ENCODE measurements around the gene GET4. TPM values are rescaled to one million over a fixed set of nuclear protein-coding genes. Genes with fewer than 3 reads are reported as not detected.
"Not testable (repeated sequence)": the region's sequence is repeated elsewhere in the genome, so short reads cannot be mapped to it uniquely, and the experiment has no call there.

The GET4 gene
- polyA plus RNA-seq, 4 donors: 29.7 to 67.4 (median 51.2) TPM

GRCh38 chr7:897086-897485, 20.7 kb downstream of the GET4 start:
- no peak for DNase-seq (ENCODE audit: low read depth in 4 of 4, low spot score in 2 of 4)

- no peak for DNase-seq (ENCODE audit: low read depth in 4 of 4, low spot score in 2 of 4)
Observed at GRCh38 chr7:897771-898376, 21.5 kb downstream of the GET4 start.

GRCh38 chr7:898460-898854, 22.1 kb downstream of the GET4 start:
- DNase-seq (ENCODE audit: low read depth in 4 of 4, low spot score in 2 of 4): no peak

GRCh38 chr7:898855-899681, 22.7 kb downstream of the GET4 start:
- no peak for DNase-seq (ENCODE audit: low read depth in 4 of 4, low spot score in 2 of 4)

GRCh38 chr7:899806-900205, 23.5 kb downstream of the GET4 start:
- DNase-seq (ENCODE audit: low read depth in 4 of 4, low spot score in 2 of 4): no peak

GRCh38 chr7:900331-901040, 24.1 kb downstream of the GET4 start:
- DNase-seq (ENCODE audit: low read depth in 4 of 4, low spot score in 2 of 4): no peak

GRCh38 chr7:901041-901387, 24.7 kb downstream of the GET4 start:
- no peak for DNase-seq (ENCODE audit: low read depth in 4 of 4, low spot score in 2 of 4)

- no peak for DNase-seq (ENCODE audit: low read depth in 4 of 4, low spot score in 2 of 4)
Observed at GRCh38 chr7:901388-902154, 25.2 kb downstream of the GET4 start.

GRCh38 chr7:902996-903395, 26.6 kb downstream of the GET4 start:
- DNase-seq (ENCODE audit: low read depth in 4 of 4, low spot score in 2 of 4): no peak

GRCh38 chr7:903921-904755, 27.8 kb downstream of the GET4 start:
- DNase-seq (ENCODE audit: low read depth in 4 of 4, low spot score in 2 of 4): no peak

GRCh38 chr7:904847-905246, 28.5 kb downstream of the GET4 start:
- no peak for DNase-seq (ENCODE audit: low read depth in 4 of 4, low spot score in 2 of 4)

- no peak for DNase-seq (ENCODE audit: low read depth in 4 of 4, low spot score in 2 of 4)
Observed at GRCh38 chr7:906776-907157, 30.4 kb downstream of the GET4 start.

- no peak for DNase-seq (ENCODE audit: low read depth in 4 of 4, low spot score in 2 of 4)
Observed at GRCh38 chr7:907158-907980, 31.0 kb downstream of the GET4 start.

GRCh38 chr7:908159-908581, 31.8 kb downstream of the GET4 start:
- DNase-seq (ENCODE audit: low read depth in 4 of 4, low spot score in 2 of 4): no peak

- not testable (repeated sequence) for DNase-seq (ENCODE audit: low read depth in 4 of 4, low spot score in 2 of 4)
Observed at GRCh38 chr7:908591-909357, 32.4 kb downstream of the GET4 start.

- no peak for DNase-seq (ENCODE audit: low read depth in 4 of 4, low spot score in 2 of 4)
Observed at GRCh38 chr7:909358-910329, 33.3 kb downstream of the GET4 start.

GRCh38 chr7:910441-910861, 34.1 kb downstream of the GET4 start:
- no peak for DNase-seq (ENCODE audit: low read depth in 4 of 4, low spot score in 2 of 4)
